ENCODE results near the gene ZNF71.
A peak's percentile ranks its signal among the peaks of the same experiment; 100 is the strongest.

Gene ZNF71

GRCh38 chr19:56623006-56623405 lies 27.9 kb downstream of the ZNF71 start:
- H3K9me3 ChIP-seq (ENCODE audit: control insufficient read depth, low read length): no peaks in the 10 kb centered on the region
- no peak overlapping the region for H3K9ac ChIP-seq (ENCODE audit: low read length)
- peaks cover 37% of the 10 kb centered on the region for H3K36me3 ChIP-seq (ENCODE audit: control insufficient read depth, insufficient read depth, low read length, severe bottlenecking)
- no peak for DNase-seq (ENCODE audit: low read depth)
- H3K27me3 ChIP-seq (replicated peaks; ENCODE audit: control insufficient read depth, insufficient read depth, low read length): no peaks in the 10 kb centered on the region
- no peak overlapping the region for H3K4me3 ChIP-seq (ENCODE audit: low read length)
- H3K4me1 ChIP-seq (ENCODE audit: control insufficient read depth, insufficient read depth, low read length): no peaks in the 10 kb centered on the region

- H3K4me1 ChIP-seq (ENCODE audit: control insufficient read depth, insufficient read depth, low read length): no peaks in the 10 kb centered on the region
- no peak overlapping the region for H3K4me3 ChIP-seq (ENCODE audit: low read length)
- DNase-seq (ENCODE audit: low read depth): no peak
- H3K27me3 ChIP-seq (replicated peaks; ENCODE audit: control insufficient read depth, insufficient read depth, low read length): no peaks in the 10 kb centered on the region
- peaks cover 33% of the 10 kb centered on the region for H3K36me3 ChIP-seq (ENCODE audit: control insufficient read depth, insufficient read depth, low read length, severe bottlenecking)
- no peak overlapping the region for H3K9ac ChIP-seq (ENCODE audit: low read length)
- no peaks in the 10 kb centered on the region for H3K9me3 ChIP-seq (ENCODE audit: control insufficient read depth, low read length)
Observed at GRCh38 chr19:56625708-56626107, 30.6 kb downstream of the ZNF71 start.

- DNase-seq (ENCODE audit: low read depth): no peak
- Histone ChIP-seq H3K9me3 (ENCODE audit: control insufficient read depth, low read length) (peaks cover 9% of the 10 kb centered on the region), H3K4me3 (ENCODE audit: low read length) (no peak overlapping the region), H3K9ac (ENCODE audit: low read length) (no peak overlapping the region), H3K4me1 (ENCODE audit: control insufficient read depth, insufficient read depth, low read length) (no peaks in the 10 kb centered on the region), H3K36me3 (ENCODE audit: control insufficient read depth, insufficient read depth, low read length, severe bottlenecking) (no peaks in the 10 kb centered on the region), H3K27me3 (replicated peaks; ENCODE audit: control insufficient read depth, insufficient read depth, low read length) (no peaks in the 10 kb centered on the region)
Observed at GRCh38 chr19:56633021-56633420, 37.9 kb downstream of the ZNF71 start.

- H3K36me3 ChIP-seq (ENCODE audit: control insufficient read depth, insufficient read depth, low read length, severe bottlenecking): no peaks in the 10 kb centered on the region
- peak; percentile 84 for DNase-seq (ENCODE audit: low read depth)
- H3K4me1 ChIP-seq (ENCODE audit: control insufficient read depth, insufficient read depth, low read length): no peaks in the 10 kb centered on the region
- no peaks in the 10 kb centered on the region for H3K27me3 ChIP-seq (replicated peaks; ENCODE audit: control insufficient read depth, insufficient read depth, low read length)
- peaks cover 11% of the 10 kb centered on the region for H3K9me3 ChIP-seq (ENCODE audit: control insufficient read depth, low read length)
- no peak overlapping the region for H3K4me3 ChIP-seq (ENCODE audit: low read length)
- no peak overlapping the region for H3K9ac ChIP-seq (ENCODE audit: low read length)
Observed at GRCh38 chr19:56637976-56638555, 43.0 kb downstream of the ZNF71 start.

GRCh38 chr19:56639217-56639616 lies 44.1 kb downstream of the ZNF71 start:
- peak; percentile 21 for DNase-seq (ENCODE audit: low read depth)
- H3K9ac ChIP-seq (ENCODE audit: low read length): no peak overlapping the region
- H3K27me3 ChIP-seq (replicated peaks; ENCODE audit: control insufficient read depth, insufficient read depth, low read length): no peaks in the 10 kb centered on the region
- H3K4me3 ChIP-seq (ENCODE audit: low read length): no peak overlapping the region
- H3K36me3 ChIP-seq (ENCODE audit: control insufficient read depth, insufficient read depth, low read length, severe bottlenecking): no peaks in the 10 kb centered on the region
- H3K4me1 ChIP-seq (ENCODE audit: control insufficient read depth, insufficient read depth, low read length): no peaks in the 10 kb centered on the region
- H3K9me3 ChIP-seq (ENCODE audit: control insufficient read depth, low read length): peaks cover 4% of the 10 kb centered on the region

- no peak for DNase-seq (ENCODE audit: low read depth)
- H3K9me3 ChIP-seq (ENCODE audit: control insufficient read depth, low read length): peaks cover 3% of the 10 kb centered on the region
- H3K4me1 ChIP-seq (ENCODE audit: control insufficient read depth, insufficient read depth, low read length): no peaks in the 10 kb centered on the region
- no peaks in the 10 kb centered on the region for H3K36me3 ChIP-seq (ENCODE audit: control insufficient read depth, insufficient read depth, low read length, severe bottlenecking)
- no peak within 1 kb of the TSS for H3K4me3 ChIP-seq (ENCODE audit: low read length)
- H3K27me3 ChIP-seq (replicated peaks; ENCODE audit: control insufficient read depth, insufficient read depth, low read length): no peaks in the 10 kb centered on the region
- H3K9ac ChIP-seq (ENCODE audit: low read length): no peak within 1 kb of the TSS
Observed at GRCh38 chr19:56642711-56643459, 47.8 kb downstream of the ZNF71 start, which contains the start of gene SMIM17. Gene SMIM17 (plus strand): TSS chr19:56643159. CDS start chr19:56645668, 2,509 bp downstream.

- Histone ChIP-seq H3K9me3 (ENCODE audit: control insufficient read depth, low read length) (peaks cover 3% of the 10 kb centered on the region), H3K9ac (ENCODE audit: low read length) (no peak overlapping the region), H3K36me3 (ENCODE audit: control insufficient read depth, insufficient read depth, low read length, severe bottlenecking) (no peaks in the 10 kb centered on the region), H3K27me3 (replicated peaks; ENCODE audit: control insufficient read depth, insufficient read depth, low read length) (no peaks in the 10 kb centered on the region), H3K4me1 (ENCODE audit: control insufficient read depth, insufficient read depth, low read length) (no peaks in the 10 kb centered on the region), H3K4me3 (ENCODE audit: low read length) (no peak overlapping the region)
- no peak for DNase-seq (ENCODE audit: low read depth)
Observed at GRCh38 chr19:56643460-56643955, 48.4 kb downstream of the ZNF71 start.

GRCh38 chr19:56654151-56654550 lies 59.0 kb downstream of the ZNF71 start:
- Histone ChIP-seq H3K4me1 (ENCODE audit: control insufficient read depth, insufficient read depth, low read length) (no peaks in the 10 kb centered on the region), H3K4me3 (ENCODE audit: low read length) (no peak overlapping the region), H3K36me3 (ENCODE audit: control insufficient read depth, insufficient read depth, low read length, severe bottlenecking) (no peaks in the 10 kb centered on the region), H3K9me3 (ENCODE audit: control insufficient read depth, low read length) (peaks cover 5% of the 10 kb centered on the region), H3K27me3 (replicated peaks; ENCODE audit: control insufficient read depth, insufficient read depth, low read length) (no peaks in the 10 kb centered on the region), H3K9ac (ENCODE audit: low read length) (no peak overlapping the region)
- DNase-seq (ENCODE audit: low read depth): no peak

GRCh38 chr19:56660381-56661107 lies 65.4 kb downstream of the ZNF71 start:
- Histone ChIP-seq H3K27me3 (replicated peaks; ENCODE audit: control insufficient read depth, insufficient read depth, low read length) (no peaks in the 10 kb centered on the region), H3K4me3 (ENCODE audit: low read length) (no peak overlapping the region), H3K9ac (ENCODE audit: low read length) (no peak overlapping the region), H3K4me1 (ENCODE audit: control insufficient read depth, insufficient read depth, low read length) (no peaks in the 10 kb centered on the region), H3K36me3 (ENCODE audit: control insufficient read depth, insufficient read depth, low read length, severe bottlenecking) (no peaks in the 10 kb centered on the region), H3K9me3 (ENCODE audit: control insufficient read depth, low read length) (no peaks in the 10 kb centered on the region)
- DNase-seq (ENCODE audit: low read depth): no peak

- DNase-seq (ENCODE audit: low read depth): no peak
- Histone ChIP-seq H3K9ac (ENCODE audit: low read length) (no peak overlapping the region), H3K4me3 (ENCODE audit: low read length) (no peak overlapping the region), H3K27me3 (replicated peaks; ENCODE audit: control insufficient read depth, insufficient read depth, low read length) (no peaks in the 10 kb centered on the region), H3K36me3 (ENCODE audit: control insufficient read depth, insufficient read depth, low read length, severe bottlenecking) (no peaks in the 10 kb centered on the region), H3K9me3 (ENCODE audit: control insufficient read depth, low read length) (no peaks in the 10 kb centered on the region), H3K4me1 (ENCODE audit: control insufficient read depth, insufficient read depth, low read length) (no peaks in the 10 kb centered on the region)
Observed at GRCh38 chr19:56661248-56661647, 66.1 kb downstream of the ZNF71 start.

GRCh38 chr19:56663931-56664500 lies 68.9 kb downstream of the ZNF71 start:
- no peak overlapping the region for H3K4me3 ChIP-seq (ENCODE audit: low read length)
- H3K9ac ChIP-seq (ENCODE audit: low read length): no peak overlapping the region
- no peaks in the 10 kb centered on the region for H3K27me3 ChIP-seq (replicated peaks; ENCODE audit: control insufficient read depth, insufficient read depth, low read length)
- no peaks in the 10 kb centered on the region for H3K9me3 ChIP-seq (ENCODE audit: control insufficient read depth, low read length)
- H3K36me3 ChIP-seq (ENCODE audit: control insufficient read depth, insufficient read depth, low read length, severe bottlenecking): no peaks in the 10 kb centered on the region
- H3K4me1 ChIP-seq (ENCODE audit: control insufficient read depth, insufficient read depth, low read length): no peaks in the 10 kb centered on the region
- DNase-seq (ENCODE audit: low read depth): no peak

All from adipocyte (in vitro differentiated cells).